Left cardiac atrium (tissue), 4 donors: ENCODE measurements around the gene ANO5. TPM values are rescaled to one million over a fixed set of nuclear protein-coding genes. Genes with fewer than 3 reads are reported as not detected.

Experiments
- ATAC-seq, 2 donors: fragments of 200-7000 bp; cut with Tn5 transposase; one replicate each; pipeline ENCODE4 v1.9.1; 2020; ENCODE audit warnings: mild to moderate bottlenecking in 2 of 2, moderate library complexity in 2 of 2
- DNase-seq: peaks from one replicate; pipeline ENCODE4 v3.0.0-alpha.2; 2020
- intact Hi-C, 2 donors: fragments of 100-400 bp; cut with DNase I; formaldehyde crosslinking; loops; one replicate each; pipeline versions ENCODE4 v1.14.1 to v1.15.1; 2022 to 2023
- long read RNA-seq: library from polyadenylated mRNA; unstranded; transcript quantifications from one replicate; pipeline ENCODE4 v2.0.0, GENCODE V29; 2021
- total RNA-seq, 2 donors: library from RNA; stranded (reverse); fragmentation: NEBNext Ultra II Directional; extraction: Animal tissue kit (Norgen Biotek cat#: 25700); gene quantifications; one replicate each; pipeline ENCODE4 v1.2.1, GENCODE V29; 2021
- donor health status: DM: no; HTN: yes; CAD: no.
- donor health status: DM: no; HTN: yes; CAD: no; lungs with severe emphysema.
- donor health status: DM: yes; HTN: yes; CAD: no.
- donor health status: Dilated cardiomyopathy.

The ANO5 gene, protein sequence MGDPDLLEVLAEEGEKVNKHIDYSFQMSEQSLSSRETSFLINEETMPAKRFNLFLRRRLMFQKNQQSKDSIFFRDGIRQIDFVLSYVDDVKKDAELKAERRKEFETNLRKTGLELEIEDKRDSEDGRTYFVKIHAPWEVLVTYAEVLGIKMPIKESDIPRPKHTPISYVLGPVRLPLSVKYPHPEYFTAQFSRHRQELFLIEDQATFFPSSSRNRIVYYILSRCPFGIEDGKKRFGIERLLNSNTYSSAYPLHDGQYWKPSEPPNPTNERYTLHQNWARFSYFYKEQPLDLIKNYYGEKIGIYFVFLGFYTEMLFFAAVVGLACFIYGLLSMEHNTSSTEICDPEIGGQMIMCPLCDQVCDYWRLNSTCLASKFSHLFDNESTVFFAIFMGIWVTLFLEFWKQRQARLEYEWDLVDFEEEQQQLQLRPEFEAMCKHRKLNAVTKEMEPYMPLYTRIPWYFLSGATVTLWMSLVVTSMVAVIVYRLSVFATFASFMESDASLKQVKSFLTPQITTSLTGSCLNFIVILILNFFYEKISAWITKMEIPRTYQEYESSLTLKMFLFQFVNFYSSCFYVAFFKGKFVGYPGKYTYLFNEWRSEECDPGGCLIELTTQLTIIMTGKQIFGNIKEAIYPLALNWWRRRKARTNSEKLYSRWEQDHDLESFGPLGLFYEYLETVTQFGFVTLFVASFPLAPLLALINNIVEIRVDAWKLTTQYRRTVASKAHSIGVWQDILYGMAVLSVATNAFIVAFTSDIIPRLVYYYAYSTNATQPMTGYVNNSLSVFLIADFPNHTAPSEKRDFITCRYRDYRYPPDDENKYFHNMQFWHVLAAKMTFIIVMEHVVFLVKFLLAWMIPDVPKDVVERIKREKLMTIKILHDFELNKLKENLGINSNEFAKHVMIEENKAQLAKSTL
- 10 to 100 TPM; 37.5 to 49.2 TPM for total RNA-seq
- long read RNA-seq, full-length matches to known transcripts = 1 of 8 reads
- long read RNA-seq, partial matches to known transcripts = 2 of 8 reads
- long read RNA-seq, other reads (novel, unspliced or antisense) = 5 of 8 reads

DNA sequence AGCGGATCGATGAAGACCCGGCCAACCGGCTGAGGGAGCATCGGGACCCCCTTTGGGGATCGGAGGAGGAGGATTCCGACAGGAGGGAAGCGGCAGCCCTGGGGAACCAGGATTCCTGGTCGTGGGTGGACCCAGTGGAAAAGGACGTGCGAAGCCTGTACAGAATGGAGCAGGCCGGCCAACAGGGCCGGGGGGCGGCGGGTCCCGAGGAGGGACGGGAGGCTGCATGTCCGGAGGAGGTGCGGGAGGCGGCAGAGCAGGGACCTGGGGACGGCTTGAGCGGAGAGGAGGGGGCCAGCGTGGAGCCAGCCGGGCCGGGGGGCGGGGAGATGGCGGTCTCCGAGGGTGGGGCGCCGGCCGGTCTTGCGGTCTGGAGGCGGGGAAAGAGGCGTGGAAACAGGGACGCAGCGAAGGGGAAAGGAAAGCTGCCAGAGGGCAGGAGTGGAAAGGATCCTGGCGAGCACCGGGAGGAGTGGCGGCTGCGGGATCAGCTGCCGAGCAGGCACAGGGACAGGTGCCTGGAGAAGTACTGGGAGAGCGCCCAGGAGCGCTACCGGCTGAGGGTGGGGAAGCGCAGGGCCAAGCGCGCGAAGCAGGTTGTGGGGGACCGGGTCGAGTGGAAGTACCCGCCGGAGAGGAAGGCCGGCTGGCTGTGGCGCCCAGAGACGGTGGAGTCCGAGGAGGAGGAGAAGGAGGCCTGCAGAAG, at the start of gene ANO5:
TSS of gene ANO5 (plus strand) at position 444 of the 706 bp plus-strand sequence. CDS start 408 bp downstream, outside the sequence.
- intact Hi-C loops = no loop called here
- ATAC-seq = peak; percentile 92 to 95

DNA sequence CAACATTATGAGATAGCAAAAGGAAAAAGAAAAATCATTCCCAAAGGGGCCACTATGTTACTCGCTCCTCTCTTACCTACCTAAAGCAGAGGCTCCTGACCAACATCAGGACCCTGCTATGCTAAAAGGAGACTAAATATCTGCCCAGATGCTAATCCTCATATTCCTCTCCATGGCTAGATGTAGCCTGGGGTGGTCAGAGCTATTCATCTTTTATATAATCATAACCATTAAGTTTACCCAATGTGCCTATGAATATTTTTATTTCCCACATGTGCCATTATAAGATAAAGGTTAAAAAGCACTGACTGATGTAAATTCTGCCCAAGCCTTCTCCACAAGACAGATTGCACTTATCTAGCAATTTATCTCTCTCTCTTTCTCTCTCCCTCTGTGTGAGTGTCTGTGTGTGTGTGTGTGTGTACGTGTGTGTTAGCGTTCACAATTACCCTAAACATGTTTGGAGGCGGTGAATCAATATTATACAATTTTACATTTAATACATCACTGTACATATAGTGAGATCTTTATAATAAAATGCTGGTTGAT, 41.2 kb upstream of the ANO5 start:
- DNase-seq = no peak
- intact Hi-C loops = no loop called here
- ATAC-seq = no peak

More for the DNA sequence above, at the start of gene ANO5:
- peak; percentile 81 for DNase-seq

DNA sequence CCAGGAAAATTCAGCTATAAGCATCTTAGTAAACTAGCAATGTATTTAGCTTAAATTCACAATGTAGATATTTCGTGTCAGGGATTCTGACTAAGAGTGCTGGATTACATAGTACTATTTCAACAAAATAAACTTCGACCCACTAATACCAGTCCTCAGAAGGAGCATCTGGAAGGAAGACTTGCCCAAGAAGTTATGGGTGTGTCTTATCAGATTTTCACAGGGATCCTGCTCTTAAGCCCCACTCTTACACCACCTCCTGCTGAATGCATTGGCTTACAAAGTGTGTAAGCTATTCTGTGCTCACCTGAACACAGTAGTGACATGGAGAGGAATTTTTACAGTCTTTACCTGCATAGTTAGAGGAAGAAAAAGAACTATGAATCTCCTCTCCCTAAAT, 35.4 kb upstream of the ANO5 start:
- ATAC-seq = no peak
- intact Hi-C loops = no loop called here

DNA sequence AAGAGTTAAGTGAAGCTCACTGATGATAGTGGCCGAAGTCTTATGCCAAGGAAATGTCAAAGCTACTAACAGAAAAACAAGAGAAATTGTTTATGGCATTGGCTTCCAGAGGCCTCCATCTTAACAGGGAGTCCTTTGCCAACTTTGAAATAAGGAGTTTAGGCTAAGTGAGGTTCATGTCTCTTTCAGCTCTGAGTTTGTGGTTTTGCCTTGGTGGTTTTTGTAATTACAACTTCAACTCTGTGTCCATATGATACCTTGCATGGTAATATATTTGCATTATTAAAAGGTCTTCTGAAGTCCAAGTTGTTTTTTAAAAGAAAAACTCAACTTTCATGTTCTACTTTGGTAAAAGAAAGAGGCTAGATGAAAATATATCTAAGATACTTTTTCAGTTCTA, 31.4 kb upstream of the ANO5 start:
- ATAC-seq (no peak), DNase-seq (no peak)
- intact Hi-C loops = no loop called here

More for the DNA sequence above, 35.4 kb upstream of the ANO5 start:
- no peak for DNase-seq

DNA sequence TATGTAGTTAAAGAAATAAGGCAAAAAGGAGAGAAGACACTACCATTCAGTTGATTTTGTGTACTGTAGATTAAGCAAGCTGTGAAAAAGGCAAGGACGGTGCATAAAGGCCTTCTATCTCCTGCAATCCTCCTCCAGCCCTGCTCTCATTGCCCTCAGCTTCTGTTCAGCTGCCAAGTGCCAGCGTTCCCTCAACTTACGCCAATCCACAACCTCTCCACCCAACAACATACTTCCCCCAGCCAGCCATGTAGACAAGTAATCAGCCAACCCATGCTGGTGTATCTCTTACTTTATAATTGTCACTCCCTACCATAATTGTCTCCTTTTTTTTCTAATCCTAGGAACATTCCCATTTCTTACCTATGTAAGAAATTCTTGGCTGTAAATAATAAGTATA, 30.1 kb upstream of the ANO5 start:
- DNase-seq = no peak
- peak in 1 of 2 donors; percentile 30 for ATAC-seq
- intact Hi-C loops = no loop called here

DNA sequence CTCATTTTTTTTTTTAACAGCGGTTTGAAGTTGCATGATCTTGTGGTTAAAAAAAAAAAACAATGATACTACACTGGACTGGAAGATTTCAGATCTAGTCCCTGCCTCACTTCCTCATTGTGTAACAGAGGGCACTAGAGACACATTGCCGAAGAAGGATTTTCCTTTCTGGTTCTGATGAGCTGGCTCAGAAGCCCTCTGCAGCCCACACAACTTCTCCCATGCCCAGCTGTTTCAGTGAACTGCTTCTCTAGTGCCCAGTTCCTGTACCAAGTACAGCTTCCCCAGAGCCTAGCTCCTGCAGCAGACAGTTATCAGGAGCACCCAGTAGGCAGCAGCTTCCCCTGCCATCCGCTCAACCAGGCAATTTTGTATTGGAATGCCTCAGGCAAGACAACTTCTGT, 29.5 kb upstream of the ANO5 start:
- DNase-seq (no peak), ATAC-seq (peak in 1 of 2 donors; percentile 73)
- intact Hi-C loops = no loop called here

DNA sequence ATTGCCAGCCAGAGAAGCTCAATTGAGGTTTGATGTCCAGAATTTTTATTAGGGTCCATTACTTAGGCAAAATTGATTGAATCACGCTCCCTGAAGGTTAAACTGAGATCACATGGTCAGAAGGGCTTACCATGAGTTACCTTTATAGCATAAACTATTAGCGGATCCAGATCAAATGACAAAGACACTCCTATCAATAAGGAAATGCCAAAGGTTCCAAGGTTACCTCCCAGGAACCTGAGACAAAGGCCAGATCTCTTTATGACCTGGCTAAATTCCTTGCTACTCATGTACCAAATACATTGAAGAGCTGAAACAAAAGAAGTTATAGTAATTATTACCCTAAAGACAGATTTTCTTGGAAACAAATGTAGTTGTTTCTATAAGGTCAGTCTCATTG, 27.8 kb upstream of the ANO5 start:
- no peak for ATAC-seq
- DNase-seq = no peak
- intact Hi-C loops = loop anchor here (5.0 kb wide), 2 partner anchors 137 to 142 kb away; no protein-coding TSS in a partner anchor

DNA sequence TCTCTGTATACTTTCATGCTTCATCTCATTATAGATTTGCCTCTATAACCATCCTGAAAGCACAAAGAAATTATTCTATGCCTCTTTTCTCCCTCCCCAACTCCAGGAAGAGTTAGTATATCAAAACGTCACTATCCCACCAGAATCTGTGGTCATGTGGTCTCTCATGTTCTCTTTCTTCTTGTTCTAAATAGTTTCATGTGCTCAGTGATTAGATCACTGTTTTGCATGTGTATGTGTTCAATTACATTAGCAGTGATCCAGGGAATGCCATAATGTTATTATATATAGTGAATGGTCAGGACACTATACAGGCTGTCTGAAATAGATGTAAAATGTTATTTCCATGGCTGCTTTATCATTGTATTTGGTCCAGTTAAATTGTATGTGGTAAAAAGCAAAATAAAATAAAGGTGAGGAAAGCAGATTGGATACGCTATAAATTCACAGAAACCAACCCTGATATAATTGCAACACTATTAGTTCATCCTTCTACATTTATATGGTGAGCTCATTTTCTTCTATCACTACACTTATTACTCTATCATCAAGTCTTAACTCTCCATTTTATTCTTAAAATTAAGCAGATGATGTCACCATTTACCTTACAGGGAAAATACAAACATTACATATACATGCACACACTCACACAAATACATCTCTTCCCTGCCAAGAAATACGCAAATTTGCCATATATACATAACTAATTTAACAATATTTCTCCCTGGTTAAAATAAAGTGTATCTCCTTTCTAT, 26.9 kb upstream of the ANO5 start:
- ATAC-seq (no peak), DNase-seq (no peak)
- intact Hi-C loops = loop anchor here (5.0 kb wide), 2 partner anchors 136 to 141 kb away; no protein-coding TSS in a partner anchor

DNA sequence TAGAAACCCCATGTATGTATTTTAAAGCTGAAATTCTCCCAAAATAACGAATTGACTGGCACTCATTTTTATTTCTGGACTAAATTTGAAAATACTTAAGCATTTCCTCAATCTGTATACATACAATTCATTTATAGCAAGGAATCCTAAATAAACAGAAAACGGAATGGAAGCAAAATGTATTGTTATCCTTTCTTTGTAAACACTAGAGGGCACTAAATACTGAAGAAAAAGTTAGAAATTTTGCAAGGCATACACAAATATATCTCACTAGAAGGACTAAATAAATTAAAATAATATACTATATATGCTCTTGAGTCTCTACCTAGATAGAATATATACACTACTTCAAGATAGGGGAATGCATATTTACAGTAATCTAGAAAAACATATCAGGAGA, 23.1 kb upstream of the ANO5 start:
- DNase-seq (no peak), ATAC-seq (no peak)
- intact Hi-C loops = loop anchor here (5.0 kb wide), 3 partner anchors 72 to 137 kb away; no protein-coding TSS in a partner anchor

DNA sequence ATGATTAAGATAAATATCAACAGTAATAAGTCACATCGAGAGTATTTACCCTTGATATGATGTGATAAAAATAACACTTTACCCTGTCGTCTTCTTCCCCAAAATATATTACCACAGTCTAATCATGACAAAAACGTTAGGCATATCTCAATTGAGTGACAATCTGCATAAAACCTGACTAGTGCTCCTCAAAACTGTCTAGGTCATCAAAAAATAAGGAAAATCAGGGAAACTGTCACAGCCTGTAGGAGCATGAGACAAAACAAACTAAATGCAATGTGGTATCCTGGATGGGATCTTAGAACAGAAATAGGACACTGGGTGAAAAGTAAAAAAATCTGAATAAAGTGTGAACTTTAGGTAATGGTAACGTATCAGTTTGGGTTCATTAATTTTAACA, 19.4 kb upstream of the ANO5 start:
- intact Hi-C loops = loop anchor here in 1 of 2 donors (5.0 kb wide), 1 partner anchor 69 kb away; no protein-coding TSS in a partner anchor
- ATAC-seq (no peak), DNase-seq (no peak)

DNA sequence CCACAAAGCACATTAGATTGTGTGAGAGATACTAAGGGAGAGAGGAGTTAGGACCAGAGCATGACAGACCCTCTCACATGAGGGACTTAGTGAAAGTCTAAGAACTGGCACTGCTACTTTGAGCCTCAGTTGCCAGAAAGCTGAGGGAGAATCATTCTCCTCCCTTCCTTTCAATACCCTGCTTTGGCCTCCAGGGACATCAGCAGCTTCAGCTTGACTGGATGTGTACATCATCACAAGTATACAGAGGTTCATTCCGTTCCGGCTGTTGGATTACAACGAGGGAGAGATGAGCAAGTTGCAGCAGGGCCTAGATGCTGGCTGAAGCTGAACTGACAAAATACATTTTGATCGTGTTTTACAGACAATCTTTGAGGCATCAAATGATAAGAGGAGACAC, 15.7 kb upstream of the ANO5 start:
- ATAC-seq = no peak
- DNase-seq = no peak
- intact Hi-C loops = no loop called here

DNA sequence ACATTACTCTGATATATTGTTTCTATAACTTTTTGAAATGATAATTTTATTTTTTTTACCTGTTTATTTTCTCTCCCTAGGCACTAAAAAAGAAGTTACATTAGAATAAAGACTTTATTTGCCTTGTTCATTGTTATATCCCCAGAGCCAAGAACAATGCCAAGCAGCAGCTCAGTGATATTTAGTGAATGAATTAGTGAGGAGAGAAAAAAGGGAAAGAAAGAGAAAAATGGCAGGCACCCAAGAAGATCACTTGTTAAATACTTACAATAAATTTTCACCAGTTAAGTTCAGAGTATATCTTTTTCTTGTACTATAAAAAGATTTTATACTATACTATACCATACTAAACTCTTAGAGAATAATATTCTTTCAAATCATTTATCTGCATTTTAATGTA, 13.3 kb upstream of the ANO5 start:
- DNase-seq (no peak), ATAC-seq (no peak)
- intact Hi-C loops = no loop called here

DNA sequence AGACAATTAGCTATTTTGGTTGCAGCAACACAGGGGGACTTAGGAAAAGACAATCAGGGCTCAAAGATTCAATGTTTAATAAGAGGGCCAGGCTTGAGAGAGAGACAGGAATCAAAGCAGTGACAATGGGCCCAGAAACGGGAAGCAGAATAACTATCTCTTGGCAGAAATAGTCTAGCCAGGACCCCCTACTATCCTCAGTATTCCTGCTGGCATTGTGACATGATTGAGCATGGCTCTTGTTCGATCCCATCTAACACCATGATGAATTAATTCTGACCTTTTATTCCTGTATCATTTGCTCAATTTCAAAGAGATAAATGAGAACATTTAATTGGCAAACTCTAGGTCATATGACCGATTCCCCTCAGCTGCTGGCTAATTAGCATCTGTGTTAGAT, 12.8 kb upstream of the ANO5 start:
- intact Hi-C loops = no loop called here
- DNase-seq (no peak), ATAC-seq (no peak)

DNA sequence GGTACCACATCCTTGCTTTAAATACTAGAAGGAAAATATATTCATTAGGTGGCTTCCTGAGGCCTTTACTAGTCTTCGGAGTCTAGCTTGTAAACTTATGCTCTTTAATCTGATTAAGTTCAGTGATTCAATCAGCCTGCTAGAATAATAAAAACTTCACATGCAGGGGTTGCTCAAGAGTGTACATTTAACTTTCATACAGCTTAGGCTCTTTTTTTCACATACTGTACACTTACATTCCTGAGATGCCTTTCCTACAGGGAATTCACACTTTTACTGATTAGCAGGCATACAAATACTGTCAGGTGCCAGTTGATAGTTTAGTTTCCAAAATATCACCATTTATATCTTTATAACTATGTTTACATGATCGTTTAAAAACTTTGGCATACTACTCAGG, 3.2 kb upstream of the ANO5 start:
- ATAC-seq (no peak), DNase-seq (no peak)
- intact Hi-C loops = no loop called here

DNA sequence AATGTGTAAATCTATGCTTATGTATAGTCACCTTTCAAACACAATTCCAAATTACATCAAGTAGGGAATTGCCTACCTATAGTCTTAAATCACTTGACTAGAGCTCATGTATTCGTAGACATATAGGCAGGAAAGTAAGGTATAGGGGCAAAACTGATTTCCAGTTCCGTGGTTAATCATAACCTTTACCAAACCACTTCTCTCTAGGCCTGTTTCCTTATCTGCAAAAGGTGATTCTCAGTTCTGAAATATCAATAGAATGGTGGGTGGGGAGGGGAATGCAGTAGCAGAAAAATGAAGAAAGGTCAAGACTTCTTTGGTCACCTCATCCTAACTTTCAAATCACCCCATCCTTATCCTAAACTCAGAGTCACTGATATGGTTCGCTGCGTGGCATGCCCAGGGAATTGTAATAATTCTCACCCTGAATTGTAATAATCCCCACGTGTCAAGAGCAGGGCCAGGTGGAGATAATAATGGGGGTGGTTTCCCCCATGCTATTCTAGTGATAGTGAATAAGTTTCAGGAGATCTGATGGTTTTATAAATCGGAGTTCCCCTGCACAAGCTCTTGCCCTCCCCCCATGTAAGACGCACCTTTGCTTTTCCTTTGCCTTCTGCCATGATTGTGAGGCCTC, 1.9 kb upstream of the ANO5 start:
- DNase-seq = no peak
- no peak for ATAC-seq
- intact Hi-C loops = no loop called here

DNA sequence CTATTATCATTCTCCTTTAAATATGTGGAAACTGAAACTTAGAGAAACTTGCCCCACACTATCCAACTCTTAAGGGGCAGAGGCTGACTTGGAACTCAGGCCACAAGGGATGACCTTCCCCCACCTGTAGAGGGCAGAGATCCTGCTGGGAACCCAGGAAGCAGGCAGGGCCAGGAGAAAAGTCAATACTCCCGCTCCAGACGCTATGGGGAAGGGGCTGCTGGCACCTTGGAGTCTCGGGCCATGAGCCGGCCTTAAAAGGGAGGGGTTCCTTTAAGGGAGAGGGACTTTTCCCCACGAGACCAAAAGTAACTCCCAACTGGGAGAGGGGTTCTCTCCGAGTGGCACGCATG, 620 bp upstream of the ANO5 start:
- intact Hi-C loops = no loop called here
- peak; percentile 10 to 26 for ATAC-seq
- no peak for DNase-seq

DNA sequence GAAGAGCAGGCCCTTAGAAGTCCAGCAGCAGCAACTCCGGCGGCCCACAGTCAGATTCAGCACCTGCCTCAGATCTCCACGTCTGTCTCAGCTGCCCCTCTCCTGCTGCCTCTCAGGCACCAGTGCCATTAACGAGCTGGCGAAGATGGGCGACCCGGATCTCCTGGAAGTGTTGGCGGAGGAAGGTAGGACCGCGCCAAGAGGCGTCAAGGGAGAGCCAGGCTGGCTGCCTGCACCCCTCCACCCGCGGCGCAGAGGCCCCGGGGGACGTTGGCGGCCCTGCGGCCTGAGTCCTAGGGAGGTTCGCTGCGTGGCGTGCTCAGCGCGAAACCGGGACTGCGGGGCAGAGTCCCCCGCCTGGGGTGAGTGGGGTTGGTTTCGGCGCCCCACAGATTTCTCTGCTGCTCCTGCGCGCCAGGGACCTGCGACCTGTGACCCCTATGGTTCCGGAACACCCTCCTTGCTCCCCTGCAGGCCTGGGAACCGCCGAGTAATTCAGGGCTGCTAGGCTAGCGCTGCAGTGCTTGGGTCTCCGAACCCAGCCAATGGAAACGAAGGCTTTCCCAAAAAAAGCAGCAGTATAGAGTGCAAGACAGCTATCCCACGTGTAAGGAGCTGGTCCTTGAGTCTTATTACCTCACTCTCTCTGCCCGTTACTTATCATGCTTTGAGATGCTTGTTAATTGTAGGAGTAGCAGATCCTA, 615 bp downstream of the ANO5 start:
- peak; percentile 22 for DNase-seq
- ATAC-seq = peak; percentile 61 to 66
- intact Hi-C loops = no loop called here
